Immature natural killer cell (primary cell): ENCODE results near the gene OXGR1. TPM values are rescaled to one million over a fixed set of nuclear protein-coding genes. Genes with fewer than 3 reads are reported as not detected.

Source experiments
- polyA plus RNA-seq, 3 donors: library from polyadenylated mRNA; unstranded; fragments of 300-500 nt; fragmentation: Illumina TruSeq; gene quantifications; one replicate each; pipeline ENCODE4 v1.2.3, GENCODE V29; 2021

OXGR1 gene
- polyA plus RNA-seq, 3 donors from 2014 or later: not detected

Other genes starting within 250 kb of the OXGR1 start
- 10 to 100 TPM; 11.7 to 19.4 (median 18.6) TPM for gene MBNL2, start 227.9 kb upstream of the OXGR1 start, polyA plus RNA-seq